Choroid plexus epithelial cell (primary cell): Measurements from ENCODE around the gene OR4E1.
"Not testable (repeated sequence)": the region's sequence is repeated elsewhere in the genome, so short reads cannot be mapped to it uniquely, and the experiment has no call there.

Experiments used
- DNase-seq: peaks from one replicate; pipeline ENCODE4 v3.0.0-alpha.2; 2010; ENCODE audit warnings: low read depth
- H3K4me3 ChIP-seq: 2 replicates; pipeline ENCODE4 v1.5.1; 2011; ENCODE audit warnings: low read depth, mild to moderate bottlenecking, control low read depth, low read length, moderate library complexity
- CTCF ChIP-seq: conservative IDR thresholded peaks from 2 replicates; pipeline ENCODE4 v1.5.1; 2011; ENCODE audit warnings: low read depth, mild to moderate bottlenecking, control low read depth, inconsistent platforms, low read length, moderate library complexity

Gene OR4E1

GRCh38 chr14:21704338-21704737 is 30.7 kb upstream of the OR4E1 start:
- no peak overlapping the region for H3K4me3 ChIP-seq
- TF ChIP-seq CTCF = no peak
- DNase-seq = no peak

GRCh38 chr14:21703357-21704326 is 30.0 kb upstream of the OR4E1 start:
- no peak overlapping the region for H3K4me3 ChIP-seq
- DNase-seq = no peak
- TF ChIP-seq CTCF = no peak

- DNase-seq = no peak
- TF ChIP-seq CTCF = no peak
- H3K4me3 ChIP-seq = no peak overlapping the region
Measured at GRCh38 chr14:21702316-21702715, 28.7 kb upstream of the OR4E1 start.

GRCh38 chr14:21699551-21699950 is 25.9 kb upstream of the OR4E1 start:
- no peak for TF ChIP-seq CTCF
- DNase-seq = no peak
- no peak overlapping the region for H3K4me3 ChIP-seq

- not testable (repeated sequence) for H3K4me3 ChIP-seq, DNase-seq
Measured at GRCh38 chr14:21698538-21698937, 24.9 kb upstream of the OR4E1 start.

GRCh38 chr14:21697662-21698061 is 24.0 kb upstream of the OR4E1 start:
- not testable (repeated sequence) for DNase-seq, H3K4me3 ChIP-seq

GRCh38 chr14:21694425-21694824 is 20.8 kb upstream of the OR4E1 start:
- TF ChIP-seq CTCF = no peak
- H3K4me3 ChIP-seq = no peak overlapping the region
- DNase-seq = no peak

GRCh38 chr14:21686468-21686867 is 12.8 kb upstream of the OR4E1 start:
- no peak for DNase-seq
- H3K4me3 ChIP-seq = no peak overlapping the region
- TF ChIP-seq CTCF = no peak
